Dendritic cell treated with granulocyte-macrophage colony-stimulating factor and Interleukin-4, amounts not matched to agents 40 ng/mL and 50 ng/mL, for 4 days (primary cell): ENCODE data around the gene GPR108.

Source experiments
- H3K27ac Mint-ChIP-seq: one replicate; pipeline ENCODE4 v1.8.0; 2022; ENCODE audit warnings: mild to moderate bottlenecking, mixed read lengths
- H3K27me3 Mint-ChIP-seq: one replicate; pipeline ENCODE4 v1.8.0; 2022; ENCODE audit warnings: mild to moderate bottlenecking, mixed read lengths
- H3K36me3 Mint-ChIP-seq: one replicate; pipeline ENCODE4 v1.8.0; 2022; ENCODE audit warnings: low read depth, mixed read lengths
- H3K4me1 Mint-ChIP-seq: one replicate; pipeline ENCODE4 v1.8.0; 2022; ENCODE audit warnings: low read depth, mixed read lengths
- H3K4me3 Mint-ChIP-seq: one replicate; pipeline ENCODE4 v1.8.0; 2022; ENCODE audit warnings: mild to moderate bottlenecking, moderate library complexity, mixed read lengths
- H3K9me3 Mint-ChIP-seq: one replicate; pipeline ENCODE4 v1.8.0; 2022; ENCODE audit warnings: mixed read lengths
- intact Hi-C: fragments of 100-400 bp; cut with micrococcal nuclease; formaldehyde crosslinking; loops from one replicate; pipeline ENCODE4 v1.15.0; 2022

GPR108 gene

DNA sequence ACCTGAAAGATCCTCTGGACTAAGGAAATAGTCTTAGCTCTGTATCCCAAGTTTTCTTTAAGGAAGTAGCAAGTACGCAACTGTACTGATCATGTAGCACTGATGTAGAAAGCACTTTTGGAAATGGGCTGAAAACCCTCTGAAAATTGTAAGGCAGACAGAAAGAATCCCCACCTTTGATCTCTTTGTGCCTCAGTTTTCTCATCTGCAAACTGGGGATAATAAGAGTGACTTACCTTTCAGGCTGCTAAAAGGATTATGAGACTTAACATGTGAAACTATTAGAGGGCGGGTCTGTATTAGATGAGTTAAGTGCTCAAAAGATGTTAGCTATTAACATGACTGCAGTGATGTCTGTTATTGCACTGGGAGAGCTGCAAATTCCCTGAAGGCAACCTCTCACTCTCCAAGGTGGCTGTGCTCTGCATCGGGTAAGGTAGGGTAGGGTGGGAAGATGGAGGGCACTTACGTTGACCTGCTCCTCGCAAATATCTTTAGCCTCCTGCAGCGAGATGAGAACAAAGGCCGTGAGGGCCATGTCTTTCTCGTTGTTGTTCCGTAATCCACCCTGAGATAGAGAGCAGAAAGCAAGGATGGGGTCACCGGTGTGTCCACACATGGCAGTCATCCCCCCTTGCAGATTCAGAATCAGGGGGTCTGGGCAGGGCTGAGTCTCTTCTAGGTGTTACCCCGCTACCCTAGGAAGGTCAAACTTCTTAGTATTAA lies 47.1 kb downstream of the GPR108 start:
- H3K27ac Mint-ChIP-seq: no peak overlapping the region
- peaks cover 8% of the 10 kb centered on the region for H3K9me3 Mint-ChIP-seq
- intact Hi-C loops: no loop called here
- no peaks in the 10 kb centered on the region for H3K36me3 Mint-ChIP-seq
- H3K4me3 Mint-ChIP-seq: no peak overlapping the region
- peaks cover 25% of the 10 kb centered on the region for H3K4me1 Mint-ChIP-seq
- peaks cover 47% of the 10 kb centered on the region for H3K27me3 Mint-ChIP-seq

DNA sequence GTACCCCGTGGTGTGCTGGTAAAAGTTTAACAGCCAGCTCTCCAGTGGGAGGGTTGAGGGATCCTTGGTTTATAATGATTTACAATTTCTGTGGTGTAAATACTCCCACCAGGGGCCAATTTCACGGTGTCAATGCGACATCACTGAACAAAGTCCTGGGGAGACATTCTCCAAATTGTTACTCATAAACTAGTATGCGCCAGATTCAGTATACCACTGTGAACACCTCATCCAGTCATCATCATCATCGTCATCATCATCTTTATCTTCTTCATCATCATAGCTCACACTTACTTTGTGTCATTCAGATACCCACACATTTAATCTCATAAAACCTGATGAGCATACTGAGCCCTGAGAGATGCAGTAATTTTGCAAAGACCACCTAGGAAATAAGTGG lies 50.3 kb downstream of the GPR108 start:
- Mint-ChIP-seq H3K9me3 (peaks cover 8% of the 10 kb centered on the region), H3K27me3 (peaks cover 53% of the 10 kb centered on the region), H3K4me1 (peaks cover 29% of the 10 kb centered on the region), H3K27ac (no peak overlapping the region), H3K36me3 (no peaks in the 10 kb centered on the region), H3K4me3 (no peak overlapping the region)
- intact Hi-C loops: no loop called here

- H3K27ac Mint-ChIP-seq: no peak overlapping the region
- H3K9me3 Mint-ChIP-seq: peaks cover 8% of the 10 kb centered on the region
- H3K4me3 Mint-ChIP-seq: no peak overlapping the region
- H3K36me3 Mint-ChIP-seq: no peaks in the 10 kb centered on the region
- H3K27me3 Mint-ChIP-seq: peaks cover 55% of the 10 kb centered on the region
- peaks cover 29% of the 10 kb centered on the region for H3K4me1 Mint-ChIP-seq
- intact Hi-C loops: no loop called here
Observed at GRCh38 chr19:6686628-6686975, 50.8 kb downstream of the GPR108 start.

GRCh38 chr19:6685962-6686627 lies 51.3 kb downstream of the GPR108 start:
- Mint-ChIP-seq H3K4me1 (peaks cover 29% of the 10 kb centered on the region), H3K4me3 (no peak overlapping the region), H3K9me3 (peaks cover 8% of the 10 kb centered on the region), H3K27ac (no peak overlapping the region), H3K36me3 (no peaks in the 10 kb centered on the region), H3K27me3 (peaks cover 55% of the 10 kb centered on the region)
- intact Hi-C loops: no loop called here

DNA sequence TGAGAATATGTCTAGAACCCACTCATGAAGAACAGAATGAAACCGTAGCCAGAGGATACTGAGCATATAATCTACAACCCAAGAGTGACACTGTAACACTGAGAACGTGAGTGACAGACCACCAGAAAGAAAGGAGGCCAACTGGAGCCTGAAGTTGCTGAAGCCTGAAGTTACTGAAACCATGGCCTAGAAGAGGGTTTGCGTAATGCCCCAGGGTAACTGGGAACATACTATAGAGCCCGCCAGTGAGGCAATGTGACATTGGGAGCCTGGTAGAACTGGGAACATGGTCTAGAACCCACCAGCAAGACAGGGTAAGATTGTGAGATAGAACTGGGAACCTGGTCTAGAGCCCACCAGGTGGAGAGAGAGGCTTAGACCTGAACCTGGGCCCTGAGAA lies 51.9 kb downstream of the GPR108 start:
- H3K27ac Mint-ChIP-seq: no peak overlapping the region
- H3K27me3 Mint-ChIP-seq: peaks cover 58% of the 10 kb centered on the region
- intact Hi-C loops: no loop called here
- H3K4me1 Mint-ChIP-seq: peaks cover 33% of the 10 kb centered on the region
- peaks cover 12% of the 10 kb centered on the region for H3K9me3 Mint-ChIP-seq
- no peaks in the 10 kb centered on the region for H3K36me3 Mint-ChIP-seq
- H3K4me3 Mint-ChIP-seq: no peak overlapping the region

- Mint-ChIP-seq H3K4me3 (no peak overlapping the region), H3K4me1 (peaks cover 47% of the 10 kb centered on the region), H3K36me3 (no peaks in the 10 kb centered on the region), H3K27ac (no peak overlapping the region), H3K9me3 (peaks cover 14% of the 10 kb centered on the region), H3K27me3 (peaks cover 49% of the 10 kb centered on the region)
- intact Hi-C loops: no loop called here
Observed at GRCh38 chr19:6683971-6684370, 53.4 kb downstream of the GPR108 start.

GRCh38 chr19:6682607-6683128 lies 54.7 kb downstream of the GPR108 start:
- Mint-ChIP-seq H3K4me1 (peaks cover 56% of the 10 kb centered on the region), H3K36me3 (no peaks in the 10 kb centered on the region), H3K9me3 (peaks cover 7% of the 10 kb centered on the region), H3K4me3 (no peak overlapping the region), H3K27ac (no peak overlapping the region), H3K27me3 (peaks cover 48% of the 10 kb centered on the region)
- intact Hi-C loops: no loop called here

DNA sequence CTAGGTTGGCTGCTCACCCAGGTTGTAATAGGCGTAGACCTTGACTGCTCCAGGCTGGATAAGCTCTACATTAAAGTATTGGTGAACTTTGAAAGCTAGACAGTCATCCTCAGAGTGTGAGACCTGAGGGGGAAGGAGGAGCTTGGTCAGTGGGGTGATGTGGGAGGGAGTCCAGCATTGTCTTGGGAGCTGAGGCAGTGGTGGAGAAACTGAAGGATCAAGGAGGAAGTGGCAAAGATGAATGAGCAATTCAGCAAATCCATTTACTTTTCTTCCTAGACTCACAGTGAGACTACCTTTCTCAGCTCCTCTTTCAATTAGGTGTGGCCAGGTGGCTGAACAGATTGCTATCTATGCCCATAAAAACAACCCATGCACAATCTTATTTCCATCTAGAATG lies 57.2 kb downstream of the GPR108 start:
- intact Hi-C loops: no loop called here
- no peak overlapping the region for H3K4me3 Mint-ChIP-seq
- no peaks in the 10 kb centered on the region for H3K36me3 Mint-ChIP-seq
- peak overlapping the region; percentile 30 for H3K27ac Mint-ChIP-seq
- peaks cover 7% of the 10 kb centered on the region for H3K9me3 Mint-ChIP-seq
- H3K27me3 Mint-ChIP-seq: peaks cover 38% of the 10 kb centered on the region
- H3K4me1 Mint-ChIP-seq: peaks cover 44% of the 10 kb centered on the region
